Muscle layer of colon (tissue), 2 donors: Measurements from ENCODE around the gene TMX3.

ENCODE experiments used
- H3K27ac ChIP-seq: one replicate; pipeline ENCODE4 v1.7.0; 2013; ENCODE audit warnings: low read depth, mild to moderate bottlenecking, low read length, moderate library complexity
- H3K27me3 ChIP-seq, 2 donors: one replicate each; pipeline ENCODE4 v1.7.0; 2013; ENCODE audit warnings: low read length in 2 of 2, mild to moderate bottlenecking in 2 of 2; ENCODE audit not compliant: insufficient read depth in 2 of 2, control insufficient read depth in 1 of 2
- H3K36me3 ChIP-seq: one replicate; pipeline ENCODE4 v1.7.0; 2013; ENCODE audit warnings: mild to moderate bottlenecking, low read length; ENCODE audit not compliant: insufficient read depth
- H3K4me1 ChIP-seq: one replicate; pipeline ENCODE4 v1.7.0; 2013; ENCODE audit warnings: mild to moderate bottlenecking, low read length; ENCODE audit not compliant: insufficient read depth
- H3K4me3 ChIP-seq, 2 donors: one replicate each; pipeline ENCODE4 v1.7.0; 2013; ENCODE audit warnings: low read length in 2 of 2, low read depth in 1 of 2, mild to moderate bottlenecking in 1 of 2, moderate library complexity in 1 of 2
- H3K9ac ChIP-seq: one replicate; pipeline ENCODE4 v1.7.0; 2013; ENCODE audit warnings: low read length
- H3K9me3 ChIP-seq: one replicate; pipeline ENCODE4 v1.7.0; 2013; ENCODE audit warnings: mild to moderate bottlenecking, low read length
- donor health status: abdominal sarcoma.
- donor health status: Adenocarcinoma of cecum.

Gene TMX3

DNA sequence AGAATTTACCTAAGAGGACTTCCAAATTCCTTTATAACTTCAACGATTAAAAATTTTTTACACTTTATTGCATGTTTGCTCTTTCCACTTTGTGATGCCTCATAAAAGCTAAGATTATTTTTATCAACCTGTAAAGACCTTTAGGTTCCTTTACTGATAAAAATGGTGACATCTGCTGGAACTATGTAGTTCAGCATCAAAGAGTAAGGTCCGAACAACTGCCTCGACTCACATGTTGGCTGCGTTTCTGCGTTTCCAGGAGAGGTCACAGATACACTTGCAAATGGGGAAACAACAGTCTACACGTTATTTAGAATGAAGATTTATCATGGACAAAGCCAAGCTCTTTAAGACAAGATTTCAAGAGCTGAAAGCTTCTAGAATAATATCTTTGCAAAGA, 18.8 kb upstream of the TMX3 start:
- Histone ChIP-seq H3K9me3 (no peaks in the 10 kb centered on the region), H3K4me1 (peaks cover 4% of the 10 kb centered on the region)

DNA sequence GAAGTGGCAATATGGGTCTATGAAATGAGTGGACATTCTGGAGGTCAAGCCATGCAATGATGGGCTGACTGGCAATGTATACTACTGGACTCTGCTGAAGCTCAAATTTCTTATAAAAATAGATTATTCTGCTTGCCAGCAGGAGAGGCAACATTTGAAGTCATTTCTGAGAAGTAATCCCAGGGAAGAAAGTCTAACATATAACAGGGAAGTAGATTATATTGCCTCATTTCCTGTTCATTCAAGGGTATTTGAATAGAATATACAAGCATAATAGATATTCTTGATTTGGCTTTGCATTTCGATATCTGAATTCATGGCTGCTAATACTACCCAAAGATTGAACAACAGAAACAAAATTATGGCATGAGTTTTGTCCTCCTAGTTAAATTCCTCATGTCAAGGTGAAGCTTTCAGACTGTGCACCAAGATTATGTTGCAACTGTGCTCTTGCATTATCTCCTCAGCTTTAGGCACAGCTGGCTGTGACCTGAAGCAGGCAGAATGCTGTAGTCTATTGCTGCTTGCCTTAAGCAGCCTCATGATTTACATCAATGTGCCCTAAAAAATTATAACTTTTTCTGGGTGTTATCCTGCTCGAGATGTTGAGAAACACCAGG, 13.3 kb upstream of the TMX3 start:
- H3K9ac ChIP-seq: no peak overlapping the region
- H3K9me3 ChIP-seq: no peaks in the 10 kb centered on the region
- no peaks in the 10 kb centered on the region for H3K36me3 ChIP-seq
- H3K4me3 ChIP-seq: no peak overlapping the region
- H3K27ac ChIP-seq: no peak overlapping the region
- no peaks in the 10 kb centered on the region for H3K27me3 ChIP-seq
- no peaks in the 10 kb centered on the region for H3K4me1 ChIP-seq

More for the DNA sequence above, 18.8 kb upstream of the TMX3 start:
- no peaks in the 10 kb centered on the region for H3K27me3 ChIP-seq
- no peak overlapping the region for H3K4me3 ChIP-seq
- no peak overlapping the region for H3K27ac ChIP-seq
- H3K9ac ChIP-seq: no peak overlapping the region
- H3K36me3 ChIP-seq: no peaks in the 10 kb centered on the region

DNA sequence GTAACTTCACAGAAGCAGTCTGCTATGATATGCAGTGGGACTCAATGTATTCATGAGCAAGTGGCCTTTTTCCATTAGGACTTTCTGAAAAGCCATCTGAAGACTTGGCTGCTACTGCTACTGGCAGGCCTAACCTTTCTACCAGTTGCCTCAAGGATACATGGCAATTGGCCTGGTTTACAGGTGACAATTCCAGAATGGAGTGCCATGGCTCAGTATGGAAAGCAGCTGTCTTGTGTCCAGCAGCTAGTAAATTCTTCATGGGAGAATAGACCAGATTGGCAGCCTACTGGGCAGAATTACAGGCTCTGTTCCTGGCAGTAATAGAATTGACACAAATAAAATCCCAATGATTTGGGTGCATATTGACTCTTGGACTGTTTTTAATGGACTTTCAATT, 12.6 kb upstream of the TMX3 start:
- Histone ChIP-seq H3K36me3 (no peaks in the 10 kb centered on the region), H3K4me3 (no peak overlapping the region), H3K27ac (no peak overlapping the region), H3K9me3 (no peaks in the 10 kb centered on the region), H3K4me1 (no peaks in the 10 kb centered on the region), H3K9ac (no peak overlapping the region), H3K27me3 (no peaks in the 10 kb centered on the region)

DNA sequence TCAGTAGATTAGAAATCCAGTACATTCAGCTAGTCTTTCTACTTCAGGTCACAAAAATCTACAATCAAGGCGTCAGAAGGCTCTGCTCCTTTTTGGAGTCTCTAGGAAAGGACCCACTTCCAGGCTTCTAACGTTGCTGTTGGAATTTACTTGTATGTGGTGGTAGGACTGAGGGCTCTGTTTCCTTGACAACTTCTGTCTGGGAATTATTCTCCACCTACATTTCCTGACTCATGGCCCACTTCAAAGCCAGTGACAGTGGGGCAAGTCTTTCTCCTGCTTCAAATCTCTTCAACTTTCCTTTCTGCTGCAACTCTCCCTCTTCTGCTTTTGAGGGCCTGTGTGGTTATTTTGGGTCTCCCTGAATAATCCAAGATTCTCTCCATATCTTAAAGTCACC, 10.4 kb upstream of the TMX3 start:
- no peaks in the 10 kb centered on the region for H3K9me3 ChIP-seq
- no peaks in the 10 kb centered on the region for H3K36me3 ChIP-seq
- no peaks in the 10 kb centered on the region for H3K27me3 ChIP-seq
- no peak overlapping the region for H3K4me3 ChIP-seq
- no peak overlapping the region for H3K9ac ChIP-seq
- no peaks in the 10 kb centered on the region for H3K4me1 ChIP-seq
- no peak overlapping the region for H3K27ac ChIP-seq

GRCh38 chr18:68724021-68724420, 9.1 kb upstream of the TMX3 start:
- Histone ChIP-seq H3K4me1 (no peaks in the 10 kb centered on the region), H3K9ac (no peak overlapping the region), H3K9me3 (no peaks in the 10 kb centered on the region), H3K27me3 (no peaks in the 10 kb centered on the region), H3K27ac (no peak overlapping the region), H3K36me3 (peaks cover 4% of the 10 kb centered on the region), H3K4me3 (no peak overlapping the region)

- H3K4me1 ChIP-seq: no peaks in the 10 kb centered on the region
- H3K4me3 ChIP-seq: no peak overlapping the region
- no peaks in the 10 kb centered on the region for H3K27me3 ChIP-seq
- no peaks in the 10 kb centered on the region for H3K9me3 ChIP-seq
- H3K9ac ChIP-seq: no peak overlapping the region
- peaks cover 4% of the 10 kb centered on the region for H3K36me3 ChIP-seq
- H3K27ac ChIP-seq: no peak overlapping the region
These were observed 8.6 kb upstream of the TMX3 start for GRCh38 chr18:68723539-68723938.

DNA sequence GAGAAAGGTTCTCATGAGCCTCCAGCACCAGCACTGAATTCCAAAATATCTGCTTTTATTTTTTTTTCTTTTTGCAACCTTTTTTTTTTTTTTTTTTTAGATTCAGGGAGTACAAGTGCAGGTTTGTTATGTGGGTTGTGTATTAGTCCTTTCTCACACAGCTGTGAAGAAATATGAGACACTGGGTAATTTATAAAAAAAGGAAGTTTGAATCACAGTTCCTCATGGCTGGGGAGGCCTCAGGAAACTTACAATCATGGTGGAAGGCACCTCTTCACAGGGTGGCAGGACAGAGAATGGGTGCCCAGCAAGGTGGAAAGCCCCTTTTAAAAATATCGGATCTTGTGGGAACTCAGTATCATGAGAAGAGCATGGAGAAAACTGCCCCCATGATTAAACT, 7.9 kb upstream of the TMX3 start:
- H3K27ac ChIP-seq: no peak overlapping the region
- H3K4me3 ChIP-seq: no peak overlapping the region
- peaks cover 4% of the 10 kb centered on the region for H3K36me3 ChIP-seq
- H3K9ac ChIP-seq: no peak overlapping the region
- no peaks in the 10 kb centered on the region for H3K4me1 ChIP-seq
- no peaks in the 10 kb centered on the region for H3K9me3 ChIP-seq
- no peaks in the 10 kb centered on the region for H3K27me3 ChIP-seq

GRCh38 chr18:68721681-68722583, 7.0 kb upstream of the TMX3 start:
- no peaks in the 10 kb centered on the region for H3K9me3 ChIP-seq
- H3K9ac ChIP-seq: no peak overlapping the region
- H3K4me3 ChIP-seq: peak overlapping the region in 1 of 2 donors; percentile 16
- H3K27me3 ChIP-seq: no peaks in the 10 kb centered on the region
- peak overlapping the region; percentile 12 for H3K27ac ChIP-seq
- peaks cover 4% of the 10 kb centered on the region for H3K36me3 ChIP-seq
- H3K4me1 ChIP-seq: no peaks in the 10 kb centered on the region

- Histone ChIP-seq H3K9ac (peak overlapping the region; percentile 70), H3K4me3 (peak overlapping the region; percentile 81 to 94), H3K9me3 (no peaks in the 10 kb centered on the region), H3K27ac (peak overlapping the region; percentile 70), H3K4me1 (peaks cover 14% of the 10 kb centered on the region), H3K36me3 (peaks cover 12% of the 10 kb centered on the region), H3K27me3 (no peaks in the 10 kb centered on the region)
These were observed 569 bp downstream of the TMX3 start for GRCh38 chr18:68714366-68714711.

- H3K36me3 ChIP-seq: peaks cover 10% of the 10 kb centered on the region
- peak overlapping the region; percentile 81 to 94 for H3K4me3 ChIP-seq
- H3K4me1 ChIP-seq: peaks cover 14% of the 10 kb centered on the region
- H3K27me3 ChIP-seq: no peaks in the 10 kb centered on the region
- H3K9me3 ChIP-seq: no peaks in the 10 kb centered on the region
- no peak overlapping the region for H3K27ac ChIP-seq
- peak overlapping the region; percentile 70 for H3K9ac ChIP-seq
These were observed 1.1 kb downstream of the TMX3 start for GRCh38 chr18:68713796-68714195.

- H3K27me3 ChIP-seq: no peaks in the 10 kb centered on the region
- H3K4me1 ChIP-seq: peaks cover 14% of the 10 kb centered on the region
- no peak overlapping the region for H3K4me3 ChIP-seq
- H3K36me3 ChIP-seq: peaks cover 15% of the 10 kb centered on the region
- H3K27ac ChIP-seq: no peak overlapping the region
- H3K9me3 ChIP-seq: no peaks in the 10 kb centered on the region
- H3K9ac ChIP-seq: no peak overlapping the region
These were observed 1.8 kb downstream of the TMX3 start for GRCh38 chr18:68713131-68713530.

DNA sequence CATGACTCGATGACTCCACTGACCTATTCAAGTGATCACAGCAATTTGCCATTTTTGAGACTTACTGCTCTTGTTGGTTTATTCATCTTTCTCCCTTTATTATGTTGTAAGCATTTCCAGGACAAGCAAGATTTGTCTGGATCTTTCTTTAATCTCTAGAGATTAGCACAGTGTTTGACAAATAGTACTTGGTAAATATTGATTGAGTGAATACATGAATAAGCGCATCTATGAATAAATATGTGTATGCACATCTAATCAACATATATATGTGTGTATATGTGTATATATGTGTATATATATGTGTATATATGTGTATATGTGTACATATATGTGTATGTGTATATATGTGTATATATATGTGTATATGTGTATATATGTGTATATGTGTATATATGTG, 7.3 kb downstream of the TMX3 start:
- Histone ChIP-seq H3K9ac (no peak overlapping the region), H3K36me3 (peaks cover 19% of the 10 kb centered on the region), H3K27ac (no peak overlapping the region), H3K27me3 (no peaks in the 10 kb centered on the region), H3K9me3 (no peaks in the 10 kb centered on the region), H3K4me3 (no peak overlapping the region), H3K4me1 (peaks cover 3% of the 10 kb centered on the region)
